ENCODE data around the gene RBM4B.
"Not testable (repeated sequence)": the region's sequence is repeated elsewhere in the genome, so short reads cannot be mapped to it uniquely, and the experiment has no call there.

The RBM4B gene

DNA sequence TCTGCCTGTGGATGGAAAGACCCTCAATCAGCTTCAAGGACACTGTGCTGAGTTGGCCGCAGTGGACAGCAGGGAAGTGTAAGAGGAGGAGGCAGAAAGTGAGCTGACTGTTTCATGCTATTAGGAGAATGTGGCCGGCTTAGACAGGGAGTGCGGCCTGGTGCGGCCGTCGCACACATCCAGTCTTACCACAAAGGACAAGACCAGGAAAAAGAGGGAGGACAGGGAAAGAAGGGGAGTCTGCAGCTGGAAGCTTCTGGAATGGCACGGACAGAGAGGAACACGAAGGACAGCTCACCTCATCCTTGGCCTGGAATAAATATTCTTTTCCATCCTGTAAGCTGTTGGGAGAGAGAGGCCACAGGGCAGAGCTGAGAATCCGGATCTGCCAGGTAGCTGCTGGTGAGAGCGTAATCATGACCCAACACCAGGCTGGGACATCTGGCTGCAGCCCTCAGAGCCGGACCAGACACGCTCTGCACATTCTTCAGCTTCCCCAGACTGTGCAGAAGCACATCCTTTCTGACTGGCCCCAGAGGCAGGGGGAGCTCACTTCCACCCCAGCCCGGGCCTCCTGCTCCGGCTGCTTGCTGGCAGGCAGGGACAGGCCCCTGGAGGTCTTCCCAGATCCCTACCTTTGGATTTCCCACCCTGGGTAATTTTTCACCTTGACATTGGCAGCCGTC, 8.6 kb upstream of the RBM4B start:
- DNase-seq = no peak

DNA sequence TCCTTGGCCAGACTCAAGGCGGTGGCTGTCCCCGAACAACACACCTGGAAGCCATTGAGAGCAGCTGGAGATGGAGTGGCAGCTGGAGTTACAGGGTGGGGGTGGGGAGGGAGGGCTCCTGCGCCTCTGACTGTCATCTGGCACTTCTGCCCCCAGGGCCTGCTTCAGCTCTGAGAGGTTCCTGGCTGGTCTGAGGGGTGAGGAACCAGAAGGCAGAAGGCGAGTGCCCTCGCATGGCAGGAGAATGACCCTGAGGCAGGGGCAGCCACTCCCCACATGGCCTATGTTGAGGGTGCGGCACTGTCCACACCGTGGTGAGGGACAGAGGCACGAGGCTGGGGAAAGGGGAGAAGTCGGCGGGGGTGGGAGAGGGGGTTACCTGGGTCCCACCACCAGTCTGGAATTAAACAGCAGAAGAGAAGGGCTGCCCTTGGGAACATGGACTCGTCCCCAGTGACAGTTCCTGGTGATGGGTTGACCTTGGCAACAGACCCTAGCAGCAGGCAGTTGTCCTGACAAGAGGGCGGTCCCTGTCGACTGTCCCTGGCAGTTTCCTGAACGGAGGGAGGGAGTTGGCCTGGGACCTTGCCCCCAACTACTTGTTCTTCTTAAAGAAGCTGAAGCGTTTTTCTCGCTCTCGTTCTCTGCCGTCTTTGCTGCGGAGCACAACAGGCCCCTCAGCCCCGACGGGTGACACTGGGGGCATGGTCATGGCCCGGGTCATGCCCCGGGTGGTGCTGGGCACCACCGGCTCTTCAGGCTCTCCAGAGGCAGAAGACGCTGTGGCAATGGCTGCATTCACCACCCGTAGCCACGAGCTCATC, 7.8 kb upstream of the RBM4B start:
- DNase-seq = no peak

DNA sequence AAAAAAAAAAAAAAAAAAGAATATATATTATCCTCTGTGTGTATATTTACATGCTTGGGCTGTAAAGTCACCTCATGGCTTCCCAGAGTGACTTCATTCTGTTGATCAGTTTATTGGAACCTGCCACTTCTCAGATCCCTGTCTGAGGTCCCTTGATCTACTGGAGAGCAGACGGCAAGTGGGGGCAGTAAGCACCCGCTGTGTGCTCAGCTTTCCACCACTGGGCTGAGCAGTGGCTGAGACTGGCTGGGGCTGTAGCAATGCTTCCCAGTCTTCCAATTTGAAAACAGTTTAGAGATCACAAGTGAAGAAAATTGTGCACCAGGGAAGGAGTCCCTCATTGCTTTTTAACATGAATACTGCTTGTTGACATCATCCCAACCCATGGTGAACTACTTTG, 6.9 kb upstream of the RBM4B start:
- DNase-seq = no peak

GRCh38 chr11:66683877-66684276, 6.2 kb upstream of the RBM4B start:
- no peak for DNase-seq

- DNase-seq = no peak
Measured at GRCh38 chr11:66680966-66681645, 3.4 kb upstream of the RBM4B start.

- DNase-seq = no peak
Measured at GRCh38 chr11:66676931-66677598, 622 bp downstream of the RBM4B start.

DNA sequence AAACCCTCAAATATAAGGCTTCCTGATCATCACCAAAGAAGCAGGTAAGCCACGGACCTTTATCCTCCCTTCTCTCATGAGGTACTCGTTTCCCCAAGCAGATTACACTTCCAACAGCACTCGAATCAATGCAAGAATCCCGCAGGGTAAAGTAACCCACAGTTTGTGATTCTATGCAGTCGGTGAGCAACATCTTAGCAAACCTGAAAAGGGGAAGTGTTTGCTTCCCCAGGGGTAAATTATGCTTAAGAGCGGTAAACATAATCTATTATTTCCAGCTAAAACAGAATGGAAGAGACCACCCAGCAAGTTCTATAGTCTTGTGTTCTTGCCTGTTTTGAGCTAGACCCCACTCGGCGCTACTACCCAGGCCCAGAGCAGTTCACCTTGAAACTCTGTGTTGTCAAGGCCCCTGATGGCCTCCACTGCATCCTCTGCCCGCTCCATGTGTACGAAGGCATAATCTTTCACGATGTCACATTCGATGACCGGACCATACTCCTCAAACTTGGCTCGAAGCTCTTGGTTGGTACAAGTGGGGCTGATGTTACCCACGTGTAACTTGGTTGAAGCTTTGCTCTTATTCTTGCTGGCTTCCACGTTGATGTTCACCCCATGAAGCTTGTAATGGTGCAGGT, 1.3 kb downstream of the RBM4B start:
- no peak for DNase-seq

DNA sequence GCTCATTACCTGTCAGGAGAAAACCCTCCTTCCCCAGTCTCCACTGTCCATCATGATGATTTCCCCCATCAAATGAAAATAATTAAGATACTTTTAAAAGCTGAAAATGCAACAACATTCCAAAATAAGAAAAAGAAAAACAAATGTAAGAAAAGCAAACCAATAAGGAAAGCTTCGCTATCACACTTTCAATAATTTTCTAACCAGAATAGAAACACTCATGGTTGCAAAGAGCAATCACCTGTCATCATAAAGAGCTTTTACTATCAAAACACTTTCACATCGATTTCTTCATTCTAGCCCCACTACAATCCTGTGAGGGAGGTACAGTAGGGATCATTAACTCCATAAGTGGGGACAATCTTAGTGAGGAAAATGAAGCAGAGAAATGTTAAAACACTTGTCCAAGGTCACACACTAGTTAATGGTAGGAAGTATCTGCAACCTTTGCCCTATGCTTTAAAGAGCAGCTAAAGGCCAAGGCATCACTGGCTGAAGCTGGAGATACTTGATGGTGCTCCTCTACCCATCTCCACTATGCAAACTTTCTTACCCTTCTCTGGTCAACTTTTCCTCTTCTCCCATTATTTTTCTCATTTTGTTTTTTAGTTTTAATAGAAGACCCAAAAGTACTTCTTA, 2.6 kb downstream of the RBM4B start:
- DNase-seq = no peak

- DNase-seq = no peak
Measured at GRCh38 chr11:66670816-66671215, 6.9 kb downstream of the RBM4B start.

DNA sequence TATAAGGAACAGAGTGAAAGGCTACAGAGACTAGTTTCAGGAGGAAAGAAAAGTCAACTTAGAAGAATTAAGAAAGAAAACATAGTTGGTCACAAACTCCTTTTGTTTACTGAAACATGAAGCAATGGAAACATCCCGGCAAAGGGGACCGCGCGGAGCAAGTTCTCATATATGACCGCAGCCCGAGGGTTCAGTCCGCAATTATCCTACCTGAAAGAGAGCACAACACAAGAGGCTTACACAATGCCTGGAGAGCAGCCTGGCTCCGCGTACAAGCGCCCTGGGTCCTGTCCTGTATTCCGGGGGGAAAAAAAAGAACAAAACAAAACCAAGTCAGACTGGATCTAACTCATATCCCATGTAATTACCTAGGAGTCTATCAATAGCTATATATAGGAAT, 12.3 kb downstream of the RBM4B start:
- no peak for DNase-seq

- DNase-seq = no peak
Measured at GRCh38 chr11:66663741-66664296, 13.9 kb downstream of the RBM4B start.

GRCh38 chr11:66659763-66660162, 17.9 kb downstream of the RBM4B start:
- DNase-seq = no peak

GRCh38 chr11:66653123-66653522, 24.6 kb downstream of the RBM4B start:
- no peak for DNase-seq

DNA sequence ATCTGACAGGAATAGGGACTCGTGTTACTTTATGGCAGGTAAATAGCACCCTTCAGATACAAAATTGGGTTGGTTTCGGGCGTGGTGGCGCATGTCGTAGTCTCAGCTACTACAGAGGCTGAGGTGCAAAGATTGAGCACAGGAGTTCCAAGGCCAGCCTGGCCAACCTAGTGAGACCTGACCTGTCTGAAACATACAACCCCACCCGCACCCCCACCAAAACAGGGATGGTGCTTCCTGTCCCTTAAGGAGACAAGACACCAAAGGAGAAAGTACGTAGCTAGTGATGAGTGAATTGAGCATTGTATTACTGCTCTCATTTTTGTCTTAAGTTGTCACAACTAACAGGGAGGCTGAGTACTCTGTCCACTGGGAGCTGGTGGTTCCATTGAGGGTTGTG, 25.0 kb downstream of the RBM4B start:
- no peak for DNase-seq

- no peak for DNase-seq
Measured at GRCh38 chr11:66651016-66651415, 26.7 kb downstream of the RBM4B start.

- no peak for DNase-seq
Measured at GRCh38 chr11:66649903-66650302, 27.8 kb downstream of the RBM4B start.

DNA sequence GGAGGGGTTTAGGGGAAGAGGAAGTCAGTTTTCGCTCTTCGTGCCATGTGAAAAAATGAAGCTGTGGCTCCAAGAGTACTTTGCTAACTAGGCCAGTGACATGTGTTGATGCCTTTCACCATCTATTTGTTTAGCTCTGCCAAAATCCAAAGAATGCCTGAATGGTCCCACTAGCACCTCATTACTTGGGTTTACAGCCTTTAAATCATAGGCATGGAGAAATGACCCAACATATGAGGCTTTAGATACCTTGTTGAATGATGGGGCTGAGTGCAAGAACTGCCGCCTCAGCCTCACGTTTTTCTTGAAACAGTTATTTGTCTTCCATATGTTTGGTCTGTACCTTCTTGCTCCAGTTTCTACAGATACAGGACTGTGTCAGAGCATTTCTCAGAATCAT, 30.9 kb downstream of the RBM4B start:
- DNase-seq = no peak

DNA sequence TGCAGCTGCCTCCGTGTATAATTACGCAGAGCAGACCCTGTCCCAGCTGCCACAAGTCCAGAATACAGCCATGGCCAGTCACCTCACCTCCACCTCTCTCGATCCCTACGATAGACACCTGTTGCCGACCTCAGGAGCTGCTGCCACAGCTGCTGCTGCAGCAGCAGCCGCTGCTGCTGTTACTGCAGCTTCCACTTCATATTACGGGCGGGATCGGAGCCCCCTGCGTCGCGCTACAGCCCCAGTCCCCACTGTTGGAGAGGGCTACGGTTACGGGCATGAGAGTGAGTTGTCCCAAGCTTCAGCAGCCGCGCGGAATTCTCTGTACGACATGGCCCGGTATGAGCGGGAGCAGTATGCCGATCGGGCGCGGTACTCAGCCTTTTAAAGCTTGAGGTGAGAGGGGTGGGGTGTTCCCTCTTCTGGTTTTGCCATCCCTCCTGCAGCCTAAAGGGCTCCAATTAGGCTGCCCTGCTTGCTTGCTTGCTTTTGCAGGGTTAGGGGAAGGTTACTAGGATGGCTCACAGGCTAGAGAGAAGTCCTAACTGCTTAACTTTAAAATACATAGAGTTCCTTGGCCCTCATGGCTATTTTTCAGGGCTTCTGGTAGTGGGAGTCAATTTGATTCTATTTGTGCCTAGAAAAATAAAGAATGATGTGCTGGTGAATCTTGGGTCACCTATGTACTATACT, 33.8 kb downstream of the RBM4B start:
- no peak for DNase-seq

GRCh38 chr11:66641834-66642233, 35.9 kb downstream of the RBM4B start:
- no peak for DNase-seq

DNA sequence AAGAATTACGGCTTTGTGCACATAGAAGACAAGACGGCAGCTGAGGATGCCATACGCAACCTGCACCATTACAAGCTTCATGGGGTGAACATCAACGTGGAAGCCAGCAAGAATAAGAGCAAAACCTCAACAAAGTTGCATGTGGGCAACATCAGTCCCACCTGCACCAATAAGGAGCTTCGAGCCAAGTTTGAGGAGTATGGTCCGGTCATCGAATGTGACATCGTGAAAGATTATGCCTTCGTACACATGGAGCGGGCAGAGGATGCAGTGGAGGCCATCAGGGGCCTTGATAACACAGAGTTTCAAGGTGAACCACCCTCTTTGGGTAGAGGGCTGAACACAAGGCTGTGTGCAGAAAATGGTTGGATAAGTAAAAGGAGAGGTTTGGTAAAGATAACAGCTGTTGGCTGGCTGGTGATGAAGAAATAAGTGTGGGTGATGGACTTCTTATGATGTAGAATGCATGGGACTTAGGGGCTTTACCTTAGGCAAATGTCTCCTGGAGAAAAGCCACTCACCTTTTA, 37.8 kb downstream of the RBM4B start:
- not testable (repeated sequence) for DNase-seq

Data from CD4-positive, alpha-beta T cell treated with Interferon gamma for 1 hour (primary cell).